Karpas-422 (cell line): Measurements from ENCODE around the gene GRIA4. TPM values are rescaled to one million over a fixed set of nuclear protein-coding genes. Genes with fewer than 3 reads are reported as not detected.
"Not testable (repeated sequence)": the region's sequence is repeated elsewhere in the genome, so short reads cannot be mapped to it uniquely, and the experiment has no call there.

ENCODE experiments used
- DNase-seq: peaks from one replicate; pipeline ENCODE4 v3.0.0-alpha.2; 2015
- H2AFZ ChIP-seq: fragments of 200-600 bp; sonication (generic); 2 replicates; pipeline ENCODE4 v1.6.1; 2014; ENCODE audit warnings: antibody characterized with exemption, low read length, mixed read lengths
- H3K27ac ChIP-seq: fragments of 200-600 bp; sonication (generic); 2 replicates; pipeline ENCODE4 v1.5.1; 2014; ENCODE audit warnings: mild to moderate bottlenecking, low read length, moderate library complexity
- H3K27me3 ChIP-seq: fragments of 200-600 bp; sonication (generic); 2 replicates; pipeline ENCODE4 v1.6.1; 2014; ENCODE audit warnings: low read length, mixed read lengths
- H3K36me3 ChIP-seq: fragments of 200-600 bp; sonication (generic); 2 replicates; pipeline ENCODE4 v1.6.1; 2014; ENCODE audit warnings: low read length, mixed read lengths; ENCODE audit not compliant: insufficient read depth
- H3K4me1 ChIP-seq: fragments of 200-600 bp; sonication (generic); 2 replicates; pipeline ENCODE4 v1.6.1; 2014; ENCODE audit warnings: mild to moderate bottlenecking, low read length, mixed read lengths
- H3K4me2 ChIP-seq: fragments of 200-600 bp; sonication (generic); 2 replicates; pipeline ENCODE4 v1.6.1; 2014; ENCODE audit warnings: low read length, low read depth, mild to moderate bottlenecking; ENCODE audit not compliant: poor library complexity, severe bottlenecking
- H3K4me3 ChIP-seq: fragments of 200-600 bp; sonication (generic); 2 replicates; pipeline ENCODE4 v1.5.1; 2014; ENCODE audit warnings: mild to moderate bottlenecking, antibody characterized with exemption, low read length, mixed read lengths
- H3K79me2 ChIP-seq: fragments of 200-600 bp; sonication (generic); 2 replicates; pipeline ENCODE4 v1.6.1; 2014; ENCODE audit warnings: mild to moderate bottlenecking, low read length, mixed read lengths
- H3K9ac ChIP-seq: fragments of 200-600 bp; sonication (generic); 2 replicates; pipeline ENCODE4 v1.6.0; 2014; ENCODE audit warnings: low read length
- H3K9me2 ChIP-seq: fragments of 200-600 bp; sonication (generic), shearing (Covaris generic); replicated peaks from 2 replicates; pipeline ENCODE4 v1.6.0; 2014; ENCODE audit warnings: mild to moderate bottlenecking, low read length, moderate library complexity; ENCODE audit not compliant: insufficient read depth
- H3K9me3 ChIP-seq: fragments of 300-700, 200-600 bp; sonication (generic); 2 replicates; pipeline ENCODE4 v1.6.1; 2014; ENCODE audit warnings: low read length, mixed read lengths
- H4K20me1 ChIP-seq: fragments of 200-600 bp; sonication (generic); 2 replicates; pipeline ENCODE4 v1.6.1; 2014; ENCODE audit warnings: mild to moderate bottlenecking, antibody characterized with exemption, low read length, low read depth; ENCODE audit not compliant: insufficient read depth
- total RNA-seq: library from RNA; depleted of rRNA; stranded (reverse); fragments of >200 nt; shearing (Covaris generic); gene quantifications from 2 replicates; pipeline ENCODE4 v1.2.3, GENCODE V29; 2014; ENCODE audit warnings: low replicate concordance

Gene GRIA4
- total RNA-seq, 1 experiment from 2014 or later: 0.19 TPM

GRCh38 chr11:105989124-105989523, 379.3 kb downstream of the GRIA4 start:
- Histone ChIP-seq H3K4me2 (no peak overlapping the region), H3K9me2 (no peaks in the 10 kb centered on the region), H2AFZ (no peak overlapping the region), H4K20me1 (no peaks in the 10 kb centered on the region), H3K4me3 (no peak overlapping the region), H3K27me3 (no peaks in the 10 kb centered on the region), H3K27ac (no peak overlapping the region), H3K36me3 (peaks cover 10% of the 10 kb centered on the region), H3K4me1 (no peaks in the 10 kb centered on the region), H3K9me3 (peaks cover 4% of the 10 kb centered on the region; the same call in 1 of the 2 replicates), H3K9ac (no peak overlapping the region), H3K79me2 (no peaks in the 10 kb centered on the region)
- DNase-seq: no peak

- no peaks in the 10 kb centered on the region for H4K20me1 ChIP-seq
- no peaks in the 10 kb centered on the region for H3K27me3 ChIP-seq
- H3K4me1 ChIP-seq: no peaks in the 10 kb centered on the region
- H3K4me2 ChIP-seq: no peak overlapping the region
- H3K79me2 ChIP-seq: no peaks in the 10 kb centered on the region
- H3K4me3 ChIP-seq: no peak overlapping the region
- no peaks in the 10 kb centered on the region for H3K9me2 ChIP-seq
- no peak overlapping the region for H3K27ac ChIP-seq
- peaks cover 37% of the 10 kb centered on the region for H3K36me3 ChIP-seq
- no peak overlapping the region for H2AFZ ChIP-seq
- H3K9ac ChIP-seq: no peak overlapping the region
- no peak for DNase-seq
- H3K9me3 ChIP-seq: peaks cover 9% of the 10 kb centered on the region; the same call in 1 of the 2 replicates
Measured at GRCh38 chr11:105991888-105992287, 382.0 kb downstream of the GRIA4 start.

DNA sequence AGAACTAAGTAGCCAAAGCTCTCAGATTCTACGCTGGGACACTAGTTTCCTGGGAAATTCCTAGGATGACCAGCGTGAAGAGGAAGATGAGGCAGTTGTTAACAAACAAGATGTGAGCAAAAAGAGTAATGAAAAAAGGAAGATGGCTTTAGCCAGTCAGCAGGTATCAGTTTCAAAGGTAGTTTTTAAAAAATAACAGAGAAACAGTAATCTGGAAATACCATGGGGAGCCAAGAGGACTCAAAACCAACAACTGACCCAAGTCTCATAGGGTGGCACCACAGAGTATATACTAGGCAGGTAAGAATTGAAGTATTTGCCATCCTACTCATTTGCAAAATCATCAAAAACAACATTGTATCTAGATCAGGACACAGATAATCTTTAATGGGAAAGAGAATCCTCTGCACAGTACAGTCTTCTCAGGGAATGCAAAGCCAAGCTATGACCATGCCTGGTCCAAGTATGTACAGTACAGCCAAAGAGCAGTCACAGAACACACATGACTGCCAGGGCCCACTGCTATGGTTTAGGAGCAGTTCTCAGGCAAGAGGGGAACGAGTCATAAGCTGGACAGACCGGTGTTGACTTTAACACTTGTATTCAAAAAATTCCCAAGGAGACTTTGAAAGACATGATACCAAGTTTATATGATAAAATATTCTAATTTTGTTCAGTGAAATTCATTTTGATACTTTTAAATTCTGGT, 391.6 kb downstream of the GRIA4 start:
- H3K27ac ChIP-seq: no peak overlapping the region
- no peak for DNase-seq
- no peaks in the 10 kb centered on the region for H3K27me3 ChIP-seq
- no peak overlapping the region for H3K9ac ChIP-seq
- no peaks in the 10 kb centered on the region; the same call in 1 of the 2 replicates for H4K20me1 ChIP-seq
- H3K9me2 ChIP-seq: no peaks in the 10 kb centered on the region
- no peak overlapping the region for H2AFZ ChIP-seq
- no peaks in the 10 kb centered on the region for H3K9me3 ChIP-seq
- H3K36me3 ChIP-seq: peaks cover 67% of the 10 kb centered on the region
- H3K4me2 ChIP-seq: no peak overlapping the region
- H3K79me2 ChIP-seq: peaks cover 71% of the 10 kb centered on the region
- no peak overlapping the region for H3K4me3 ChIP-seq
- no peaks in the 10 kb centered on the region for H3K4me1 ChIP-seq

GRCh38 chr11:106003094-106003493, 393.2 kb downstream of the GRIA4 start:
- peaks cover 67% of the 10 kb centered on the region for H3K36me3 ChIP-seq
- H3K4me1 ChIP-seq, H3K9ac ChIP-seq, H3K9me2 ChIP-seq, H3K4me3 ChIP-seq, H2AFZ ChIP-seq, H3K9me3 ChIP-seq, H4K20me1 ChIP-seq, DNase-seq, H3K4me2 ChIP-seq, H3K27me3 ChIP-seq, H3K27ac ChIP-seq: not testable (repeated sequence)
- peaks cover 81% of the 10 kb centered on the region for H3K79me2 ChIP-seq

DNA sequence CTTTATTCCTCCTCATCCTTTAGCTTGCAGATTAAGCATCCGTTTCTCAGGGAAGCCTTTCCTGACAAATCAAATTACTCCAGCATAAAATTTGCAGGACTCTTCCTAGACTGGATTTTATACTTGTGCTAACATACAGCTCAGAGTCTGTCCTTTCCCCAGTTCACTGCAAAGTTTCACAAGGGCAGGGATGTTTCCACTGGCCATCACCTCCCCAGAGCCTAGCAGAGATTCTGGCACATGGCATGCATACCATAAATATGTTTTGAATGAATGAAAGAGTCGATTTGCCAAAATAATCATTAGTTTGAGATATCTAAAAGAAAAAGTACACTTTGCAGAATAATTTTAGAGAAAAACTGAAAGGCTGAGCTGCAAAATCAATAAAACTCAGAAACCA, 401.6 kb downstream of the GRIA4 start:
- H3K27ac ChIP-seq: no peak overlapping the region
- peaks cover 94% of the 10 kb centered on the region for H3K36me3 ChIP-seq
- no peaks in the 10 kb centered on the region for H3K27me3 ChIP-seq
- DNase-seq: no peak
- H3K79me2 ChIP-seq: peaks cover 100% of the 10 kb centered on the region
- 0 out of 2 replicates have a peak, but pooled peaks cover 3% of the 10 kb centered on the region for H4K20me1 ChIP-seq
- no peak overlapping the region for H2AFZ ChIP-seq
- H3K9ac ChIP-seq: no peak overlapping the region
- no peak overlapping the region for H3K4me3 ChIP-seq
- no peaks in the 10 kb centered on the region for H3K9me2 ChIP-seq
- H3K9me3 ChIP-seq: no peaks in the 10 kb centered on the region
- peaks cover 23% of the 10 kb centered on the region for H3K4me1 ChIP-seq
- no peak overlapping the region for H3K4me2 ChIP-seq

DNA sequence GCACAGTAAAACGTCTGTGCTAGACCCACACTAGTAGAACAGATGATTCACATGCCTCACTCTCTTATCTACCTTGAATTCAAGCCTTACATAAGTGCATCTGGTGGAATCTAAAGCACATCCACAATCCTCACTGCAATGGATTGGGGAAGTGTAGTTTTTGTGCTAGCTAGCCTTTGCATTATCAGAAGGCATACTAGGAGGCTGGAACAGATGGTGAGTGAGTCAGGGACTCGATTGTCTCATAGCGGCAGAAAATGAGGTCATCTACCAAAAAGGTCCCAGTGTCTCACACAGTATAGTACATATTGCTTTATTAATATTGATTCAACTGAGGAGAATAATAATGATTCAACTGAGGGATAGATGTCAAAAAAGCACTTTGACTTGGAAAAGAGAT, 402.9 kb downstream of the GRIA4 start:
- Histone ChIP-seq H2AFZ (no peak overlapping the region), H3K27ac (no peak overlapping the region), H4K20me1 (0 out of 2 replicates have a peak, but pooled peaks cover 3% of the 10 kb centered on the region), H3K36me3 (peaks cover 89% of the 10 kb centered on the region), H3K9me2 (no peaks in the 10 kb centered on the region), H3K79me2 (peaks cover 99% of the 10 kb centered on the region), H3K27me3 (no peaks in the 10 kb centered on the region), H3K9ac (no peak overlapping the region), H3K4me1 (peaks cover 33% of the 10 kb centered on the region), H3K4me2 (no peak overlapping the region), H3K4me3 (no peak overlapping the region), H3K9me3 (no peaks in the 10 kb centered on the region)
- no peak for DNase-seq

DNA sequence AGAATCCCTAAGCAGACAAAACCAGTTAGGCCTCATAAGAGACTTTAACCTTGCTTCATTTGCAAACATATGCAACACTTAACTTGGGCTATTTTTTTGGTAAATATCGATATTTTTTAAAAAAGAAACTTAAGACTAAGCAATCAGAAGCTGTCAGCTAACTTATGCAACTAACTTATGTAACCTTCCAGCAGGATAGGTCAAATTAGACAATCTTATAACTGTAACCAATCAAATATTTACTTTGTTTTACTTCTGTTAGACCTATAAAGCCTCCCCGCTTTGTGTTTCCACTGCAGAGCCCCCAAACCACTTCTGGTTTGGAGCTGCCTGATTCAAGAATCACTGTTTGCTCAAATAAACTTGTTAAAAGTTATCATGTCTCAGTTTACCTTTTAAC, 404.2 kb downstream of the GRIA4 start:
- H2AFZ ChIP-seq: no peak overlapping the region
- H3K27me3 ChIP-seq: no peaks in the 10 kb centered on the region
- H4K20me1 ChIP-seq: 0 out of 2 replicates have a peak, but pooled peaks cover 3% of the 10 kb centered on the region
- H3K36me3 ChIP-seq: peaks cover 89% of the 10 kb centered on the region
- H3K4me1 ChIP-seq: peaks cover 45% of the 10 kb centered on the region
- H3K9me3 ChIP-seq: no peaks in the 10 kb centered on the region
- no peak overlapping the region; the same call in 1 of the 2 replicates for H3K27ac ChIP-seq
- H3K4me2 ChIP-seq: no peak overlapping the region
- no peak for DNase-seq
- no peaks in the 10 kb centered on the region; the same call in 1 of the 2 replicates for H3K9me2 ChIP-seq
- no peak overlapping the region for H3K9ac ChIP-seq
- peaks cover 99% of the 10 kb centered on the region for H3K79me2 ChIP-seq
- no peak overlapping the region for H3K4me3 ChIP-seq

- no peak overlapping the region for H2AFZ ChIP-seq
- no peak for DNase-seq
- no peak overlapping the region for H3K9ac ChIP-seq
- peaks cover 99% of the 10 kb centered on the region for H3K79me2 ChIP-seq
- H3K27ac ChIP-seq: peak overlapping the region; percentile 21; the same call in 1 of the 2 replicates
- peaks cover 50% of the 10 kb centered on the region for H3K4me1 ChIP-seq
- no peaks in the 10 kb centered on the region for H3K9me3 ChIP-seq
- peak overlapping the region; percentile 49 for H3K4me2 ChIP-seq
- H3K27me3 ChIP-seq: no peaks in the 10 kb centered on the region
- H3K36me3 ChIP-seq: peaks cover 88% of the 10 kb centered on the region
- peak overlapping the region; percentile 8; the same call in 1 of the 2 replicates for H3K4me3 ChIP-seq
- 0 out of 2 replicates have a peak, but pooled peaks cover 3% of the 10 kb centered on the region for H4K20me1 ChIP-seq
- no peaks in the 10 kb centered on the region; the same call in 1 of the 2 replicates for H3K9me2 ChIP-seq
Measured at GRCh38 chr11:106014620-106015019, 404.7 kb downstream of the GRIA4 start.
